HEK293 (cell line): ENCODE data around the gene WDR82.

Experiments
- CTCF ChIA-PET: fragments of 350-600 bp; formaldehyde crosslinking; extraction: SDS; loops from one replicate; lab custom pipeline; 2021; ENCODE audit warnings: antibody characterized with exemption; lab: Yijun Ruan, JAX
- POLR2A ChIA-PET: fragments of 300-600 bp; formaldehyde crosslinking; extraction: SDS; loops from one replicate; lab custom pipeline; 2020; ENCODE audit warnings: antibody characterized with exemption, inconsistent platforms; lab: Yijun Ruan, JAX
- H3K27ac ChIP-seq: fragments of 200-500 bp; sonication (Bioruptor generic); 2 replicates; pipeline ENCODE4 v1.5.1; 2014; ENCODE audit warnings: low read depth, low read length, control low read depth, inconsistent platforms; ENCODE audit errors: extremely low read depth
- H3K36me3 ChIP-seq, 2 experiments: fragments of 200-500 bp in 1 of 2; sonication (Bioruptor generic) in 1 of 2; 1 replicate in 1 of 2; 2 replicates in 1 of 2; pipeline ENCODE4 v1.5.1; 2014 to 2017; ENCODE audit warnings: inconsistent platforms in 2 of 2, low read length in 2 of 2; ENCODE audit not compliant: control insufficient read depth in 2 of 2, insufficient read depth in 1 of 2
- H3K4me1 ChIP-seq: fragments of 200-500 bp; sonication (Bioruptor generic); 2 replicates; pipeline ENCODE4 v1.5.1; 2014; ENCODE audit warnings: mild to moderate bottlenecking, low read length, inconsistent platforms; ENCODE audit not compliant: control insufficient read depth, insufficient read depth
- H3K4me3 ChIP-seq: 2 replicates; pipeline ENCODE4 v1.5.1; 2011; ENCODE audit warnings: low read depth, mild to moderate bottlenecking, control low read depth, low read length, moderate library complexity
- H3K9me3 ChIP-seq: fragments of 200-500 bp; sonication (Bioruptor generic); 2 replicates; pipeline ENCODE4 v1.5.1; 2014; ENCODE audit warnings: low read depth, low read length, inconsistent platforms; ENCODE audit not compliant: control insufficient read depth, insufficient read depth
- EGR2 ChIP-seq: fragments of 450-650 bp; formaldehyde crosslinking; IDR thresholded peaks from 2 replicates; pipeline ENCODE4 v1.5.1; 2016; ENCODE audit warnings: low read depth, missing biosample characterization, missing genetic modification characterization
- KLF9 ChIP-seq: fragments of 450-650 bp; formaldehyde crosslinking; IDR thresholded peaks from 2 replicates; pipeline ENCODE4 v1.5.1; 2016; ENCODE audit warnings: missing biosample characterization, missing genetic modification characterization, low read depth
- MZF1 ChIP-seq: fragments of 450-650 bp; formaldehyde crosslinking; IDR thresholded peaks from 2 replicates; pipeline ENCODE4 v1.5.1; 2017; ENCODE audit warnings: missing biosample characterization, missing genetic modification characterization, borderline replicate concordance
- REPIN1 ChIP-seq: fragments of 450-650 bp; formaldehyde crosslinking; IDR thresholded peaks from 2 replicates; pipeline ENCODE4 v1.5.1; 2017; ENCODE audit warnings: missing biosample characterization, missing genetic modification characterization, low read depth
- REST ChIP-seq: fragments of 450-650 bp; formaldehyde crosslinking; IDR thresholded peaks from 2 replicates; pipeline ENCODE4 v1.5.1; 2016; ENCODE audit warnings: missing biosample characterization, missing genetic modification characterization
- ZBTB17 ChIP-seq: fragments of 450-650 bp; formaldehyde crosslinking; IDR thresholded peaks from 2 replicates; pipeline ENCODE4 v1.5.1; 2016; ENCODE audit warnings: missing biosample characterization, missing genetic modification characterization
- ZEB2 ChIP-seq: fragments of 450-650 bp; formaldehyde crosslinking; IDR thresholded peaks from 2 replicates; pipeline ENCODE4 v1.5.1; 2016; ENCODE audit warnings: missing biosample characterization, missing genetic modification characterization
- ZNF23 ChIP-seq: fragments of 450-650 bp; formaldehyde crosslinking; IDR thresholded peaks from 2 replicates; pipeline ENCODE4 v1.5.1; 2016; ENCODE audit warnings: missing biosample characterization, missing genetic modification characterization, borderline replicate concordance
- ZNF311 ChIP-seq: fragments of 450-650 bp; formaldehyde crosslinking; IDR thresholded peaks from 2 replicates; pipeline ENCODE4 v1.5.1; 2017; ENCODE audit warnings: missing biosample characterization, missing genetic modification characterization, borderline replicate concordance
- ZNF335 ChIP-seq: fragments of 450-650 bp; formaldehyde crosslinking; conservative IDR thresholded peaks from 2 replicates; pipeline ENCODE4 v1.5.1; 2016; ENCODE audit warnings: missing biosample characterization, missing genetic modification characterization
- ZNF341 ChIP-seq: fragments of 450-650 bp; formaldehyde crosslinking; IDR thresholded peaks from 2 replicates; pipeline ENCODE4; 2016; ENCODE audit warnings: low read depth, missing biosample characterization, missing genetic modification characterization
- ZNF501 ChIP-seq: fragments of 450-650 bp; formaldehyde crosslinking; IDR thresholded peaks from 2 replicates; pipeline ENCODE4 v1.5.1; 2016; ENCODE audit warnings: missing biosample characterization, missing genetic modification characterization
- ZNF510 ChIP-seq: fragments of 450-650 bp; formaldehyde crosslinking; IDR thresholded peaks from 2 replicates; pipeline ENCODE4 v1.5.1; 2018; ENCODE audit warnings: mild to moderate bottlenecking, missing genetic modification characterization, missing biosample characterization; ENCODE audit not compliant: insufficient replicate concordance
- ZNF600 ChIP-seq: fragments of 450-650 bp; formaldehyde crosslinking; IDR thresholded peaks from 2 replicates; pipeline ENCODE4 v1.5.1; 2016; ENCODE audit warnings: missing biosample characterization, missing genetic modification characterization
- ZNF610 ChIP-seq: fragments of 450-650 bp; formaldehyde crosslinking; IDR thresholded peaks from 2 replicates; pipeline ENCODE4 v1.5.1; 2016; ENCODE audit warnings: missing biosample characterization, missing genetic modification characterization, borderline replicate concordance
- ZNF629 ChIP-seq: fragments of 450-650 bp; formaldehyde crosslinking; IDR thresholded peaks from 2 replicates; pipeline ENCODE4 v1.5.1; 2017; ENCODE audit warnings: missing biosample characterization, missing genetic modification characterization
- ZNF747 ChIP-seq: fragments of 450-650 bp; formaldehyde crosslinking; IDR thresholded peaks from 2 replicates; pipeline ENCODE4 v1.5.1; 2016; ENCODE audit warnings: missing biosample characterization, missing genetic modification characterization
- ZSCAN18 ChIP-seq: fragments of 450-650 bp; formaldehyde crosslinking; IDR thresholded peaks from 2 replicates; pipeline ENCODE4 v1.5.1; 2016; ENCODE audit warnings: missing biosample characterization, missing genetic modification characterization
- TF ChIP-seq, protein P1 (sequence below): fragments of 450-650 bp; formaldehyde crosslinking; IDR thresholded peaks from 2 replicates; pipeline ENCODE4; 2016; ENCODE audit warnings: missing biosample characterization, missing genetic modification characterization
- TF ChIP-seq, protein P2 (sequence below): fragments of 450-650 bp; formaldehyde crosslinking; IDR thresholded peaks from 2 replicates; pipeline ENCODE4 v1.5.1; 2017; ENCODE audit warnings: missing biosample characterization, missing genetic modification characterization
- TF ChIP-seq, protein P3 (sequence below): fragments of 450-650 bp; IDR thresholded peaks from 2 replicates; pipeline ENCODE4 v1.5.1; 2018; ENCODE audit warnings: missing biosample characterization, mild to moderate bottlenecking, missing genetic modification characterization
- TF ChIP-seq, protein P4 (sequence below): fragments of 450-650 bp; formaldehyde crosslinking; IDR thresholded peaks from 2 replicates; pipeline ENCODE4 v1.5.1; 2016; ENCODE audit warnings: missing biosample characterization, missing genetic modification characterization

Gene WDR82

GRCh38 chr3:52233968-52234367, 44.5 kb downstream of the WDR82 start:
- Histone ChIP-seq H3K36me3 (peaks cover 0 to 40% of the 10 kb centered on the region in 2 experiments; a peak in 1 of 3 replicates), H3K4me1 (no peaks in the 10 kb centered on the region), H3K9me3 (no peaks in the 10 kb centered on the region), H3K4me3 (no peak overlapping the region), H3K27ac (no peak overlapping the region)
- POLR2A ChIA-PET = interaction anchor here (0.7 kb wide), 1 partner anchor 55 kb away, joined by 5 read pairs; no protein-coding TSS in a partner anchor
- CTCF ChIA-PET = interaction anchor here (0.6 to 3.0 kb wide), 3 partner anchors 14 to 140 kb away, joined by 3 to 23 read pairs (median 11); no protein-coding TSS in a partner anchor
- TF ChIP-seq ZNF23 (tag by site-specific recombination) = no peak
- no peak for TF ChIP-seq ZNF600 (tag by site-specific recombination)
- TF ChIP-seq ZNF311 (tag by site-specific recombination) = no peak
- TF ChIP-seq ZNF335 (tag by site-specific recombination) = peak; percentile 28; the same call in 1 of the 2 replicates
- TF ChIP-seq ZSCAN18 (tag by site-specific recombination) = no peak
- no peak for TF ChIP-seq ZNF629 (tag by site-specific recombination)
- TF ChIP-seq ZEB2 = no peak

DNA sequence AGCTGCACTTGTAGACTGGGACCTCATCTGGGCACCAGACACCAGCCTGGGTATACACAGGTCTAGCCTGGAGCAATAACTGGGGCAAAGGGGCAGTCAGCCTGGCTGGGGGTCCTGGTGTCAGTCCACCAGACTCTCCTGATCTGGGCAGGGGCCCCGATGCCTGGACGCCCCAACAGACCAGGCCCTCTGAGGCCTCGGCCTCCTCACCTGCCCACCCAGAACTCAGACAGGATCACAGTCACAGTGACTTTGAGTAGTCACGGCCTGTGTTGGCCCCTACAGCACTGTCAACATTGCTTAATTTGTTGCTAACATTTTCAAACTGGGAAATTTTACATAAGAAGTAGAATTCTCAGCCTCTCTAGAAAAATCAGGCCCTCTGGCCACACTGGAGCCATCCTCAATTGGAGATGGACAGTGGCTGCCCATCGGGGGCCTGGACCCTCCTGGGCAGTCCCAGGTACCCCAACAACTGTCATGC, 45.3 kb downstream of the WDR82 start:
- ChIA-PET POLR2A (interaction anchor here (0.7 kb wide), 1 partner anchor 55 kb away, joined by 5 read pairs; no protein-coding TSS in a partner anchor), CTCF (interaction anchor here (0.7 to 3.4 kb wide), 5 partner anchors 13 to 1569 kb away, joined by 3 to 44 read pairs (median 19); no protein-coding TSS in a partner anchor)
- H3K36me3 ChIP-seq = peaks cover 0 to 44% of the 10 kb centered on the region in 2 experiments; a peak in 1 of 3 replicates
- TF ChIP-seq EGR2 (no peak), KLF9 (tag by site-specific recombination) (no peak), ZNF501 (tag by site-specific recombination) (no peak), ZNF510 (no peak), REPIN1 (tag by site-specific recombination) (no peak), ZNF341 (tag by site-specific recombination) (no peak), MZF1 (tag by site-specific recombination) (no peak), ZNF610 (tag by site-specific recombination) (no peak), ZNF747 (tag by site-specific recombination) (no peak), ZBTB17 (tag by site-specific recombination) (no peak), REST (tag by site-specific recombination) (no peak)
- TF ChIP-seq, protein P1, sequence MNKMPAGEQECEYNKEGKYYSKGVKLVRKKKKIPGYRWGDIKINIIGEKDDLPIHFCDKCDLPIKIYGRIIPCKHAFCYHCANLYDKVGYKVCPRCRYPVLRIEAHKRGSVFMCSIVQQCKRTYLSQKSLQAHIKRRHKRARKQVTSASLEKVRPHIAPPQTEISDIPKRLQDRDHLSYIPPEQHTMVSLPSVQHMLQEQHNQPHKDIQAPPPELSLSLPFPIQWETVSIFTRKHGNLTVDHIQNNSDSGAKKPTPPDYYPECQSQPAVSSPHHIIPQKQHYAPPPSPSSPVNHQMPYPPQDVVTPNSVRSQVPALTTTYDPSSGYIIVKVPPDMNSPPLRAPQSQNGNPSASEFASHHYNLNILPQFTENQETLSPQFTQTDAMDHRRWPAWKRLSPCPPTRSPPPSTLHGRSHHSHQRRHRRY (tag by site-specific recombination) = no peak
- TF ChIP-seq, protein P2, sequence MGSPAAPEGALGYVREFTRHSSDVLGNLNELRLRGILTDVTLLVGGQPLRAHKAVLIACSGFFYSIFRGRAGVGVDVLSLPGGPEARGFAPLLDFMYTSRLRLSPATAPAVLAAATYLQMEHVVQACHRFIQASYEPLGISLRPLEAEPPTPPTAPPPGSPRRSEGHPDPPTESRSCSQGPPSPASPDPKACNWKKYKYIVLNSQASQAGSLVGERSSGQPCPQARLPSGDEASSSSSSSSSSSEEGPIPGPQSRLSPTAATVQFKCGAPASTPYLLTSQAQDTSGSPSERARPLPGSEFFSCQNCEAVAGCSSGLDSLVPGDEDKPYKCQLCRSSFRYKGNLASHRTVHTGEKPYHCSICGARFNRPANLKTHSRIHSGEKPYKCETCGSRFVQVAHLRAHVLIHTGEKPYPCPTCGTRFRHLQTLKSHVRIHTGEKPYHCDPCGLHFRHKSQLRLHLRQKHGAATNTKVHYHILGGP = no peak
- TF ChIP-seq, protein P3, sequence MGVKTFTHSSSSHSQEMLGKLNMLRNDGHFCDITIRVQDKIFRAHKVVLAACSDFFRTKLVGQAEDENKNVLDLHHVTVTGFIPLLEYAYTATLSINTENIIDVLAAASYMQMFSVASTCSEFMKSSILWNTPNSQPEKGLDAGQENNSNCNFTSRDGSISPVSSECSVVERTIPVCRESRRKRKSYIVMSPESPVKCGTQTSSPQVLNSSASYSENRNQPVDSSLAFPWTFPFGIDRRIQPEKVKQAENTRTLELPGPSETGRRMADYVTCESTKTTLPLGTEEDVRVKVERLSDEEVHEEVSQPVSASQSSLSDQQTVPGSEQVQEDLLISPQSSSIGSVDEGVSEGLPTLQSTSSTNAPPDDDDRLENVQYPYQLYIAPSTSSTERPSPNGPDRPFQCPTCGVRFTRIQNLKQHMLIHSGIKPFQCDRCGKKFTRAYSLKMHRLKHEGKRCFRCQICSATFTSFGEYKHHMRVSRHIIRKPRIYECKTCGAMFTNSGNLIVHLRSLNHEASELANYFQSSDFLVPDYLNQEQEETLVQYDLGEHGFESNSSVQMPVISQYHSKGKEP (tag by site-specific recombination) = no peak
- TF ChIP-seq, protein P4, sequence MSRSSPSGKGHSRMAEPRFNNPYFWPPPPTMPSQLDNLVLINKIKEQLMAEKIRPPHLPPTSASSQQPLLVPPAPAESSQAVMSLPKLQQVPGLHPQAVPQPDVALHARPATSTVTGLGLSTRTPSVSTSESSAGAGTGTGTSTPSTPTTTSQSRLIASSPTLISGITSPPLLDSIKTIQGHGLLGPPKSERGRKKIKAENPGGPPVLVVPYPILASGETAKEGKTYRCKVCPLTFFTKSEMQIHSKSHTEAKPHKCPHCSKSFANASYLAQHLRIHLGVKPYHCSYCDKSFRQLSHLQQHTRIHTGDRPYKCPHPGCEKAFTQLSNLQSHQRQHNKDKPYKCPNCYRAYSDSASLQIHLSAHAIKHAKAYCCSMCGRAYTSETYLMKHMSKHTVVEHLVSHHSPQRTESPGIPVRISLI (tag by site-specific recombination) = no peak

More for the DNA sequence above, 45.3 kb downstream of the WDR82 start:
- Histone ChIP-seq H3K4me3 (no peak overlapping the region), H3K27ac (no peak overlapping the region), H3K9me3 (no peaks in the 10 kb centered on the region), H3K4me1 (no peaks in the 10 kb centered on the region)
